ENCODE measurements around the gene USO1. TPM values are rescaled to one million over a fixed set of nuclear protein-coding genes. Genes with fewer than 3 reads are reported as not detected.
"Not testable (repeated sequence)": the region's sequence is repeated elsewhere in the genome, so short reads cannot be mapped to it uniquely, and the experiment has no call there.

The USO1 gene
- total RNA-seq, 2 donors from 2014 or later: 24.0 to 27.8 TPM

GRCh38 chr4:75696581-75696980, 27.8 kb upstream of the USO1 start:
- H3K27me3 Mint-ChIP-seq: no peaks in the 10 kb centered on the region
- H3K4me3 Mint-ChIP-seq: no peak overlapping the region
- ATAC-seq (no peak), DNase-seq (no peak)
- peak overlapping the region; percentile 94 for H3K27ac Mint-ChIP-seq
- H3K36me3 Mint-ChIP-seq (ENCODE audit: low read depth): no peaks in the 10 kb centered on the region
- no peaks in the 10 kb centered on the region for H3K9me3 ChIP-seq (ENCODE audit: control insufficient read depth, low read length, poor library complexity, severe bottlenecking)
- H3K4me1 Mint-ChIP-seq: peaks cover 20% of the 10 kb centered on the region

DNA sequence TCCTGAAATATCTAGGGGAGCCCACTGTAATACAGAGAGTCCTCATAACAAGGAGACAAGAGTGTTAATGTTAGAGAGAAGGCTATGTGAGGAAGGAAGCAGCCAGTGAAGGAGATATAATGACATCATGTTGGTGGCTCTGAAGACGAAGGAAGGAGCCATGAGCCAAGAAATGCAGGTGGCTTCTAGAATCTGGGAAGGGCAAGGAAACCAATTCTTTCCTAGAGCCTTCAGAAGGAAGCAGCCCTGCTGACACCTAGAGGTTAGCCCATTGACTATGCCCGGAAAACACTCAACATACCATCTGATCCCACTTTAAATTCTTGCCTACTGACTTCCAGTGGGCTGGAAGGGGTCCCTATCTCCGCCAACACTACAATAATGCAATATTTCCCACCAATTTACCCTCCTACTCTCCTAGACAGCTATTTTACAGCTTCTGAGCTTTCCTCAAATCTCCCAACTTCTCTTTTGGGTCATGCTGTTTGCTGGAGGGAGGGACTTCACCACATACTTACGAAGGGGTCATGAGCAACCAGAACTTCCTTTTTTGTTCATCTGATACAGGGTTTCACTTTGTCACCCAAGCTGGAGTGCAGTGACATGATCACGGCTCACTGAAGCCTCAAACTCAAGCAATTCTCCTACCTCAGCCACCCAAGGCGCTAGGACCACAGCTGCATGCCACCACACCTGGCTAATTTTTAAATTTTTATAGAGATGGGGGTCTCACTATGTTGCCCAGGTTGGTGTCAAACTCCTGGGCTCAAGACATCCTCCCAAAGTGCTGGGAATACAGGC, 26.0 kb upstream of the USO1 start:
- Mint-ChIP-seq H3K4me3 (peak overlapping the region; percentile 73), H3K27me3 (no peaks in the 10 kb centered on the region), H3K4me1 (peaks cover 20% of the 10 kb centered on the region)

DNA sequence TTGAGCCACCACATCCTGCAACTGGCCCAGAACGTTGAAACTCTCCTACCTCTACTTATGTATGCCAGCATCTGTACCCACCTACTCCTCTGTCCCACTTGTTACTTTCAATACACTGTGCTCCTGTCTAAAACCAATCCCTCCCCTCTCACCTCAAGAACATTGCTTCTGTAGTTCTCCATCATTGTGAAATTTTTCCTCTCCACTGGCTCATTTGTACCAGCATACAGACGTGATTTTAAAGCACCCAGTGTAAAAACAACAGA, 25.5 kb upstream of the USO1 start:
- H3K4me1 Mint-ChIP-seq: peaks cover 19% of the 10 kb centered on the region
- H3K27me3 Mint-ChIP-seq: no peaks in the 10 kb centered on the region
- ATAC-seq (peak; percentile 13), DNase-seq (no peak)
- no peaks in the 10 kb centered on the region for H3K36me3 Mint-ChIP-seq (ENCODE audit: low read depth)
- peak overlapping the region; percentile 73 for H3K4me3 Mint-ChIP-seq
- H3K9me3 ChIP-seq (ENCODE audit: control insufficient read depth, low read length, poor library complexity, severe bottlenecking): no peaks in the 10 kb centered on the region
- peak overlapping the region; percentile 94 for H3K27ac Mint-ChIP-seq

More for the DNA sequence above, 26.0 kb upstream of the USO1 start:
- DNase-seq (no peak), ATAC-seq (peak; percentile 74)
- H3K27ac Mint-ChIP-seq: peak overlapping the region; percentile 94
- no peaks in the 10 kb centered on the region for H3K9me3 ChIP-seq (ENCODE audit: control insufficient read depth, low read length, poor library complexity, severe bottlenecking)
- no peaks in the 10 kb centered on the region for H3K36me3 Mint-ChIP-seq (ENCODE audit: low read depth)

DNA sequence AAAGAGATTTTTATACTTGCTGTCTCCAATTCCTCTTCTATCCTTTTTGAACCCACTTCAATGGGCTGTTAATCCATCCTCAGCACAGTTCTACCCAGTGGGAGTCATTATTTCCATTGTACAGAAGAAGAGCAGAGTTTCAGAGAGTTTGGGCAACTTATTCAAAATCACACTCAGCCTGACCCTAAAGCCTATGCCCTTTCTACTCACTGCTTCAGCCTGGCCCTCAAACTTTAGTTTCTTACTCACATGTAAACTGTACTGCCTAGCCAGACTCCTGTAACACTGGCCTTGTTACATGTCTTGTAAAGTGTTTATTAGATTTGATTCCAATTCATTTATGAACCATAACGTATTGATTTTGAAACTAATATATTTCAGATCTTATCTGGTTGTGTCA, 25.1 kb upstream of the USO1 start:
- ATAC-seq: no peak
- H3K9me3 ChIP-seq (ENCODE audit: control insufficient read depth, low read length, poor library complexity, severe bottlenecking): no peaks in the 10 kb centered on the region

GRCh38 chr4:75702919-75703411, 21.4 kb upstream of the USO1 start:
- H3K9me3 ChIP-seq (ENCODE audit: control insufficient read depth, low read length, poor library complexity, severe bottlenecking): no peaks in the 10 kb centered on the region
- H3K36me3 Mint-ChIP-seq (ENCODE audit: low read depth): no peaks in the 10 kb centered on the region
- H3K4me3 Mint-ChIP-seq: no peak overlapping the region
- no peak for ATAC-seq
- H3K27ac Mint-ChIP-seq: no peak overlapping the region
- H3K27me3 Mint-ChIP-seq: no peaks in the 10 kb centered on the region
- no peak for DNase-seq
- peaks cover 16% of the 10 kb centered on the region for H3K4me1 Mint-ChIP-seq

More for the DNA sequence above, 25.1 kb upstream of the USO1 start:
- H3K27ac Mint-ChIP-seq: peak overlapping the region; percentile 94
- no peak for DNase-seq
- H3K36me3 Mint-ChIP-seq (ENCODE audit: low read depth): no peaks in the 10 kb centered on the region
- H3K4me3 Mint-ChIP-seq: peak overlapping the region; percentile 73
- peaks cover 18% of the 10 kb centered on the region for H3K4me1 Mint-ChIP-seq
- no peaks in the 10 kb centered on the region for H3K27me3 Mint-ChIP-seq

DNA sequence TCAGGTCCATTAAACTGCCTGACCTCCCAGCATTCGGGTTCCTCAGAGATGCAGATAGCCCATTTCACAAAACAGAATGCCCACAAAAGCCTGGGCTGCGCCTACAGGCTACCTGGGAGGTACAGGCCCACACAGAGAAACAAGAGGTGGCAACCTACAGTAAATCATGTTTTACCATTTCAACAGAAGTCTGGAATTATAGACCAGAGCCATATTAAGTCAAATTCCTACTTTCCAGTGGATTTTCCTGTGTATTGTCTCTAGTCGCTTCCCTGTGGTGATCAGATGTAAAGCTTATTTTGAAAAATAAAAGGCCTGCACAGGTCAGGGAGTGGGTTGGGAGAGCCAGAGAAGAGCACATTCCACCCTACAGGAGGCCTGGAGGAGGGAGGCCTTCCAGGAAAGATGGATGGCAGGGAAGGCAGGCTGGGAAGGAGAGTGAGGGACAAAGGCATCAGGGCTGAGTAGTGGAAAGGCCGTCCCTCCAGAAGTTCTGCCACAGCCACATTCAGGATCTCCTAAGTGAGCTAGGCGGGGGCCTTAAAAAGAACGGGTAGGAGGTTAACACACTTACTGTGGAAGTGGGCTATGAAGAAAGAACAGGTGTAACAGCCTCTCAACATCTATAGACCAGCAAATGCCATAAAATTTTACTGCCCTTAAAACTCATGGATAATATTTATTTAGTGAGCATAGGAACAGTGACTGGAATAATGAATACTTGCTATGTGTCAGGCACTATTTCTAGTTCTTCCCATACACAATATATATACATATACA, 19.0 kb upstream of the USO1 start:
- DNase-seq: no peak
- Mint-ChIP-seq H3K4me3 (no peak overlapping the region), H3K27ac (no peak overlapping the region), H3K36me3 (ENCODE audit: low read depth) (no peaks in the 10 kb centered on the region), H3K27me3 (no peaks in the 10 kb centered on the region), H3K4me1 (peaks cover 2% of the 10 kb centered on the region)
- ATAC-seq: no peak
- no peaks in the 10 kb centered on the region for H3K9me3 ChIP-seq (ENCODE audit: control insufficient read depth, low read length, poor library complexity, severe bottlenecking)

DNA sequence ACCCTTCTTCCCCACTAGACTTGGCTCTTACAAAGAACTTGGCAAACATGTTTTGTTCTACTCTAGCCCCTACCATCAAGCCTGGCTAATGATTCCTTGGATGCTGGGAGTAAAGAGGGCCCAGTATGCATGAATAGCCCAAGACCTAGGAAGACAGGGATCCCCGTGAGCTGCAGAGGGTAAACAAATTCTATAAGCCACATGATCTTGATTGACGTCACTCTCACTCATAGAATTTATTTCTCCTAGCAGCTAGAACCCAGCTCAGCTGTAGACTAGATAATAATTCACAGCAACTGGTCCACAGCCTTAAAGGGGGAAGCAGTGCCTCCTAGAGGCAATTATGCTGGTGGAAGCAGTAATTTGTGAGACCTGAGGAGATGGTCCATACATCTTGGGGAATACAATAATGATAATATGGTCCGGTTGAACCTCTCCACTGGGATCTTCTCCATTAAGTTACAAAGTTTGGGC, 16.1 kb upstream of the USO1 start:
- ATAC-seq (peak; percentile 92), DNase-seq (peak in 1 of 3 donors; percentile 28)
- no peak overlapping the region for H3K4me3 Mint-ChIP-seq
- peaks cover 5% of the 10 kb centered on the region for H3K4me1 Mint-ChIP-seq
- no peaks in the 10 kb centered on the region for H3K9me3 ChIP-seq (ENCODE audit: control insufficient read depth, low read length, poor library complexity, severe bottlenecking)
- no peaks in the 10 kb centered on the region for H3K27me3 Mint-ChIP-seq
- H3K36me3 Mint-ChIP-seq (ENCODE audit: low read depth): no peaks in the 10 kb centered on the region
- no peak overlapping the region for H3K27ac Mint-ChIP-seq

GRCh38 chr4:75710246-75710645, 14.1 kb upstream of the USO1 start:
- Mint-ChIP-seq H3K27ac (no peak overlapping the region), H3K4me3 (no peak overlapping the region), H3K36me3 (ENCODE audit: low read depth) (no peaks in the 10 kb centered on the region), H3K4me1 (peaks cover 5% of the 10 kb centered on the region), H3K27me3 (no peaks in the 10 kb centered on the region)
- no peak for ATAC-seq
- no peak for DNase-seq
- no peaks in the 10 kb centered on the region for H3K9me3 ChIP-seq (ENCODE audit: control insufficient read depth, low read length, poor library complexity, severe bottlenecking)

DNA sequence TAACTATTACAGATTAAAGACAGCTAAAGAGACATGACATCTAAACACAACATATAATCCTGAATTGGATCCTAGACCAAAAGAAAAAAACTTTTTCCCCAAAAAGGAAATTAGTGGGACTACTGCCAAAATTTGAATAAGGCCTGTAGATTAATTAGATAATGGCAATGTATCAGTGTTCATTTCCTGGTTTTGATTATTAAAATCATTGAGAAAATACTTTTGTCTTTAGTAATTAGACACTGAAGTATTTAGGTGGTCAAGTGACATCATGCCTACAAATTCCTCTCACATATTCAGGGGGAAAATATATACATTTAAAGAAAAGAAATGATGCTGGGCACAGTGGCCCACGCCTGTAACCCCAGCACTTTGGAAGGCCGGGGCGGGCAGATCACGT, 10.4 kb upstream of the USO1 start:
- peaks cover 5% of the 10 kb centered on the region for H3K4me1 Mint-ChIP-seq
- H3K27me3 Mint-ChIP-seq: no peaks in the 10 kb centered on the region
- DNase-seq (no peak), ATAC-seq (no peak)
- H3K36me3 Mint-ChIP-seq (ENCODE audit: low read depth): no peaks in the 10 kb centered on the region
- no peaks in the 10 kb centered on the region for H3K9me3 ChIP-seq (ENCODE audit: control insufficient read depth, low read length, poor library complexity, severe bottlenecking)
- H3K27ac Mint-ChIP-seq: no peak overlapping the region
- no peak overlapping the region for H3K4me3 Mint-ChIP-seq

- no peaks in the 10 kb centered on the region for H3K36me3 Mint-ChIP-seq (ENCODE audit: low read depth)
- DNase-seq: no peak
- no peaks in the 10 kb centered on the region for H3K27me3 Mint-ChIP-seq
- H3K27ac Mint-ChIP-seq: no peak overlapping the region
- peaks cover 5% of the 10 kb centered on the region for H3K4me1 Mint-ChIP-seq
- no peak for ATAC-seq
- H3K9me3 ChIP-seq (ENCODE audit: control insufficient read depth, low read length, poor library complexity, severe bottlenecking): no peaks in the 10 kb centered on the region
- H3K4me3 Mint-ChIP-seq: no peak overlapping the region
Measured at GRCh38 chr4:75714704-75715103, 9.7 kb upstream of the USO1 start.

DNA sequence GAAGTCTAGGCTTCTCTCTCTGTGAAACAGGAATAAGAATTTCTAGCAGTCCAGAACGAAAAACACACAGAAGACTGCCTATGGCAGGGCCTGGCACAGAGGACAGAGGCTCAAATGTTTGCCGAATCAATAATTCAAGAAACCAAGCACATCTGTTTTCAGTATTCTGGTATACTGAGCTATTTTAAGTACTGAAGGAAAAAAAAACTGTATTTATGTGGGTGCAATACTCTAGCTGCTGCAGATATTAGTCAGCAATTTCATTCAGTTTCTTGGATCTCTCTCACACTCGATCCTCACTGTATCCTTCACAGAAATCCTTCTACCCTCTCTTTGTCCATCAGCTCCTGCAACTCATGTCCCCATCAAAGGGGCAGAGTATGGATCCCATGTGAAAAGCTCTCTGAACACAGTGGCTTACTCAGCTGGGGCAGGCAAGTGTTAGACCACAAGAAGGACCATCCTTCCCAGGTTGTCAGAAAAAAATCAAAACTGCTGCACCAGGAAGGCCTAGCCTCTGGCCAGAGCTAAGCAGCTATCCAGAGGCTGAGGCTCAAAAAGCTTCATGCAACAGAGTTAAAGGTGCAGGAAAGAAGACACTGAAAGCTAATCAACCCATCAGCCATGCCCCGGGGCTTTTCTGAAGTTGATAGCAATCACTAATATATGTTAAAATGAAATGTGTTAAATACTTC, 9.1 kb upstream of the USO1 start:
- H3K4me1 Mint-ChIP-seq: peaks cover 5% of the 10 kb centered on the region
- H3K27me3 Mint-ChIP-seq: no peaks in the 10 kb centered on the region
- H3K27ac Mint-ChIP-seq: no peak overlapping the region
- no peaks in the 10 kb centered on the region for H3K36me3 Mint-ChIP-seq (ENCODE audit: low read depth)
- DNase-seq (no peak), ATAC-seq (no peak)
- H3K9me3 ChIP-seq (ENCODE audit: control insufficient read depth, low read length, poor library complexity, severe bottlenecking): no peaks in the 10 kb centered on the region
- H3K4me3 Mint-ChIP-seq: no peak overlapping the region

DNA sequence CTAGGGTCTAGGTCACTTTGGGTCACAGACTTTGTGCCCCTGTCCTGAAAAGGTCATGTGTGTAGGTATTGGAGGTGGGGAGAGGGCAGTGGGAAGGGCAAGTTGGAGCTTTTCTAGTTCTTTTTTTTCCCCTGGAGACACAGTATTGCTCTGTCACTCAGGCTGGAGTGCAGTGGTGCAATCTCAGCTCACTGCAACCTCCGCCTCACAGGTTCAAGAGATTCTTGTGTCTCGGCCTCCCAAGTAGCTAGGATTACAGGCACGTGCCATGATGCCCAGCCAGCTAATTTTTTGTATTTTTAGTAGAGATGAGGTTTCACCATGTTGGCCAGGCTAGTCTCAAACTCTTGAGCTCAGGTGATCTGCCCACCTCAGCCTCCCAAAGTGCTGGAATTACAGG, 8.3 kb upstream of the USO1 start:
- not testable (repeated sequence) for DNase-seq; H3K27ac Mint-ChIP-seq; H3K9me3 ChIP-seq (ENCODE audit: control insufficient read depth, low read length, poor library complexity, severe bottlenecking); H3K4me3 Mint-ChIP-seq; H3K27me3 Mint-ChIP-seq; ATAC-seq; H3K4me1 Mint-ChIP-seq; H3K36me3 Mint-ChIP-seq (ENCODE audit: low read depth)

DNA sequence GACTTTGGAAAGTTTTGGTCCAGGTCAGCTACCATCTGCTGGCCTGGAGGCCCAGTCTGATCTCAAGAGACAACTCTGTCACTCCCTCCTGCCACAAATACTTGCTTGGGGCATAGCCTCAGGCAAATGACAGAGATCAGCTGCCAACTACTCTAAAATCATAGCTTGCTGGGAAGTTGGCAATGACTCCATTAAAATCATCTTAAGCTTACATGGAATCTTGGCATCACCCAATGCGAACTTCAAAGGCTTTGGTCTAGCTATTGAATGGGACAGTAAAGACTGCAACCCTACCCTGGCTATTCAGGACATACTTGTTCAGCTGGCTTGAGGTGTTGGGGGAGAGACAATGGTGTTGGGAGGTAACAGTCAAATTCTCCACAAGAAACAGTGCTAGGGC, 7.0 kb upstream of the USO1 start:
- H3K27me3 Mint-ChIP-seq: no peaks in the 10 kb centered on the region
- H3K36me3 Mint-ChIP-seq (ENCODE audit: low read depth): no peaks in the 10 kb centered on the region
- no peaks in the 10 kb centered on the region for H3K9me3 ChIP-seq (ENCODE audit: control insufficient read depth, low read length, poor library complexity, severe bottlenecking)
- ATAC-seq (no peak), DNase-seq (no peak)
- no peak overlapping the region for H3K4me3 Mint-ChIP-seq
- H3K27ac Mint-ChIP-seq: no peak overlapping the region
- H3K4me1 Mint-ChIP-seq: peaks cover 7% of the 10 kb centered on the region

Measured in T-helper 17 cell (primary cell).